ENCODE results near the gene GSTO2. TPM values are rescaled to one million over a fixed set of nuclear protein-coding genes. Genes with fewer than 3 reads are reported as not detected.

GSTO2 gene
- total and polyA plus RNA-seq, 10 of the 15 experiments (the other 5 are each of a cell fraction or from before 2014, with no cell fraction given) = 0.16 to 0.86 (median 0.46) TPM

- TF ChIP-seq, protein P1, sequence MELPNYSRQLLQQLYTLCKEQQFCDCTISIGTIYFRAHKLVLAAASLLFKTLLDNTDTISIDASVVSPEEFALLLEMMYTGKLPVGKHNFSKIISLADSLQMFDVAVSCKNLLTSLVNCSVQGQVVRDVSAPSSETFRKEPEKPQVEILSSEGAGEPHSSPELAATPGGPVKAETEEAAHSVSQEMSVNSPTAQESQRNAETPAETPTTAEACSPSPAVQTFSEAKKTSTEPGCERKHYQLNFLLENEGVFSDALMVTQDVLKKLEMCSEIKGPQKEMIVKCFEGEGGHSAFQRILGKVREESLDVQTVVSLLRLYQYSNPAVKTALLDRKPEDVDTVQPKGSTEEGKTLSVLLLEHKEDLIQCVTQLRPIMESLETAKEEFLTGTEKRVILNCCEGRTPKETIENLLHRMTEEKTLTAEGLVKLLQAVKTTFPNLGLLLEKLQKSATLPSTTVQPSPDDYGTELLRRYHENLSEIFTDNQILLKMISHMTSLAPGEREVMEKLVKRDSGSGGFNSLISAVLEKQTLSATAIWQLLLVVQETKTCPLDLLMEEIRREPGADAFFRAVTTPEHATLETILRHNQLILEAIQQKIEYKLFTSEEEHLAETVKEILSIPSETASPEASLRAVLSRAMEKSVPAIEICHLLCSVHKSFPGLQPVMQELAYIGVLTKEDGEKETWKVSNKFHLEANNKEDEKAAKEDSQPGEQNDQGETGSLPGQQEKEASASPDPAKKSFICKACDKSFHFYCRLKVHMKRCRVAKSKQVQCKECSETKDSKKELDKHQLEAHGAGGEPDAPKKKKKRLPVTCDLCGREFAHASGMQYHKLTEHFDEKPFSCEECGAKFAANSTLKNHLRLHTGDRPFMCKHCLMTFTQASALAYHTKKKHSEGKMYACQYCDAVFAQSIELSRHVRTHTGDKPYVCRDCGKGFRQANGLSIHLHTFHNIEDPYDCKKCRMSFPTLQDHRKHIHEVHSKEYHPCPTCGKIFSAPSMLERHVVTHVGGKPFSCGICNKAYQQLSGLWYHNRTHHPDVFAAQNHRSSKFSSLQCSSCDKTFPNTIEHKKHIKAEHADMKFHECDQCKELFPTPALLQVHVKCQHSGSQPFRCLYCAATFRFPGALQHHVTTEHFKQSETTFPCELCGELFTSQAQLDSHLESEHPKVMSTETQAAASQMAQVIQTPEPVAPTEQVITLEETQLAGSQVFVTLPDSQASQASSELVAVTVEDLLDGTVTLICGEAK (IDR thresholded peaks at IDR 0.05; ENCODE audit: borderline replicate concordance) = peak; percentile 56; the same call in 1 of the 2 replicates
- TF ChIP-seq SREBF1 (IDR thresholded peaks at IDR 0.05; ENCODE audit: low read length) (no peak), SPI1 (IDR thresholded peaks at IDR 0.05; ENCODE audit: borderline replicate concordance, insufficient read depth, low read depth, low read length) (peak; percentile 33; the same call in 1 of the 2 replicates), REST (IDR thresholded peaks at IDR 0.05; ENCODE audit: low read depth, low read length) (no peak), YY1 (IDR thresholded peaks at IDR 0.05; ENCODE audit: low read depth, low read length) (no peak), ZNF207 (IDR thresholded peaks at IDR 0.05; ENCODE audit: borderline replicate concordance) (no peak), ZNF592 (IDR thresholded peaks at IDR 0.05) (no peak), ZNF24 (IDR thresholded peaks at IDR 0.05) (peak; percentile 31; the same call in 1 of the 2 replicates), CEBPZ (IDR thresholded peaks at IDR 0.05; ENCODE audit: low read depth, low read length) (no peak), PML (IDR thresholded peaks at IDR 0.05; ENCODE audit: low read length) (peak; percentile 41)
- TF ChIP-seq, protein P2, sequence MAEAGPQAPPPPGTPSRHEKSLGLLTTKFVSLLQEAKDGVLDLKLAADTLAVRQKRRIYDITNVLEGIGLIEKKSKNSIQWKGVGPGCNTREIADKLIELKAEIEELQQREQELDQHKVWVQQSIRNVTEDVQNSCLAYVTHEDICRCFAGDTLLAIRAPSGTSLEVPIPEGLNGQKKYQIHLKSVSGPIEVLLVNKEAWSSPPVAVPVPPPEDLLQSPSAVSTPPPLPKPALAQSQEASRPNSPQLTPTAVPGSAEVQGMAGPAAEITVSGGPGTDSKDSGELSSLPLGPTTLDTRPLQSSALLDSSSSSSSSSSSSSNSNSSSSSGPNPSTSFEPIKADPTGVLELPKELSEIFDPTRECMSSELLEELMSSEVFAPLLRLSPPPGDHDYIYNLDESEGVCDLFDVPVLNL (IDR thresholded peaks at IDR 0.05; ENCODE audit: low read depth, low read length) = peak; percentile 21; the same call in 1 of the 2 replicates
These were observed 14.3 kb upstream of the GSTO2 start, which contains the start of gene GSTO1 (continued) for GRCh38 chr10:104254493-104255310.

Data from GM12878 (cell line).